RWPE2 (cell line): ENCODE measurements around the gene RICTOR.
A peak's percentile ranks its signal among the peaks of the same experiment; 100 is the strongest.

Source experiments
- ATAC-seq: fragments of 200-7000 bp; cut with Tn5 transposase; 3 replicates; pipeline ENCODE4 v1.9.1; 2021; ENCODE audit warnings: low read depth
- DNase-seq: peaks from one replicate; pipeline ENCODE4 v3.0.0-alpha.2; 2020; ENCODE audit warnings: low spot score
- H3K27ac ChIP-seq: fragments of 450-650 bp; 2 replicates; pipeline ENCODE4 v1.5.1; 2017; ENCODE audit warnings: mild to moderate bottlenecking; ENCODE audit not compliant: poor library complexity, severe bottlenecking
- H3K27me3 ChIP-seq: fragments of 250-450 bp; sonication (Bioruptor Pico); 2 replicates; pipeline ENCODE4 v1.5.1; 2021; ENCODE audit warnings: mild to moderate bottlenecking, moderate library complexity; ENCODE audit not compliant: insufficient read depth, poor library complexity, severe bottlenecking
- H3K36me3 ChIP-seq: fragments of 250-450 bp; sonication (Bioruptor Pico); 2 replicates; pipeline ENCODE4 v1.5.1; 2020; ENCODE audit warnings: low read depth, mild to moderate bottlenecking, moderate library complexity
- H3K4me1 ChIP-seq: fragments of 250-450 bp; sonication (Bioruptor Pico); 2 replicates; pipeline ENCODE4 v1.5.1; 2021; ENCODE audit warnings: mild to moderate bottlenecking, moderate library complexity; ENCODE audit not compliant: insufficient read depth, poor library complexity, severe bottlenecking
- H3K4me3 ChIP-seq: fragments of 250-450 bp; sonication (Bioruptor Pico); 2 replicates; pipeline ENCODE4 v1.5.1; 2021; ENCODE audit warnings: mild to moderate bottlenecking, moderate library complexity; ENCODE audit not compliant: severe bottlenecking
- H3K9me3 ChIP-seq: fragments of 250-450 bp; sonication (Bioruptor Pico); 2 replicates; pipeline ENCODE4 v1.5.1; 2021; ENCODE audit warnings: mild to moderate bottlenecking, moderate library complexity; ENCODE audit not compliant: severe bottlenecking
- CTCF ChIP-seq: fragments of 450-650 bp; IDR thresholded peaks from one replicate; pipeline ENCODE4 v1.5.1; 2017; ENCODE audit warnings: mild to moderate bottlenecking, moderate library complexity; ENCODE audit not compliant: poor library complexity, severe bottlenecking

The RICTOR gene

GRCh38 chr5:38922199-38922598 lies 152.0 kb downstream of the RICTOR start:
- DNase-seq (no peak), ATAC-seq (peak; percentile 88)
- peak; percentile 97 for TF ChIP-seq CTCF
- H3K36me3 ChIP-seq, result peaks cover 97% of the 10 kb centered on the region
- no peak overlapping the region for H3K4me3 ChIP-seq
- no peaks in the 10 kb centered on the region for H3K4me1 ChIP-seq
- no peaks in the 10 kb centered on the region for H3K27me3 ChIP-seq
- no peak overlapping the region for H3K27ac ChIP-seq
- H3K9me3 ChIP-seq, result no peaks in the 10 kb centered on the region

GRCh38 chr5:38921174-38921573 lies 153.0 kb downstream of the RICTOR start:
- Histone ChIP-seq H3K36me3 (peaks cover 94% of the 10 kb centered on the region), H3K4me1 (no peaks in the 10 kb centered on the region), H3K27me3 (no peaks in the 10 kb centered on the region), H3K4me3 (no peak overlapping the region), H3K27ac (no peak overlapping the region), H3K9me3 (no peaks in the 10 kb centered on the region)
- TF ChIP-seq CTCF, result no peak
- no peak for DNase-seq
- no peak for ATAC-seq

GRCh38 chr5:38916802-38917201 lies 157.4 kb downstream of the RICTOR start:
- H3K36me3 ChIP-seq, result peaks cover 55% of the 10 kb centered on the region
- no peak for ATAC-seq

GRCh38 chr5:38913714-38914113 lies 160.5 kb downstream of the RICTOR start:
- ATAC-seq (peak; percentile 51), DNase-seq (no peak)
- Histone ChIP-seq H3K4me1 (no peaks in the 10 kb centered on the region), H3K4me3 (no peak overlapping the region), H3K36me3 (peaks cover 35% of the 10 kb centered on the region), H3K9me3 (peaks cover 16% of the 10 kb centered on the region), H3K27me3 (no peaks in the 10 kb centered on the region), H3K27ac (no peak overlapping the region)
- TF ChIP-seq CTCF, result no peak

More at GRCh38 chr5:38916802-38917201, 157.4 kb downstream of the RICTOR start:
- no peak for DNase-seq
- no peak for TF ChIP-seq CTCF
- H3K4me3 ChIP-seq, result no peak overlapping the region
- H3K4me1 ChIP-seq, result no peaks in the 10 kb centered on the region
- H3K9me3 ChIP-seq, result no peaks in the 10 kb centered on the region
- H3K27ac ChIP-seq, result no peak overlapping the region
- no peaks in the 10 kb centered on the region for H3K27me3 ChIP-seq

GRCh38 chr5:38911933-38912332 lies 162.3 kb downstream of the RICTOR start:
- Histone ChIP-seq H3K36me3 (peaks cover 34% of the 10 kb centered on the region), H3K27me3 (no peaks in the 10 kb centered on the region), H3K4me3 (no peak overlapping the region), H3K4me1 (no peaks in the 10 kb centered on the region), H3K27ac (no peak overlapping the region), H3K9me3 (peaks cover 17% of the 10 kb centered on the region)
- DNase-seq, result no peak
- ATAC-seq, result no peak
- TF ChIP-seq CTCF, result no peak
